Measurements from ENCODE around the gene CCDC178. TPM values are rescaled to one million over a fixed set of nuclear protein-coding genes. Genes with fewer than 3 reads are reported as not detected.

CCDC178 gene
- total RNA-seq, 3 donors from 2014 or later: not detected

GRCh38 chr18:32998285-32998684 lies 442.2 kb downstream of the CCDC178 start:
- no peaks in the 10 kb centered on the region for H3K36me3 ChIP-seq (ENCODE audit: low read depth)
- ATAC-seq (no peak), DNase-seq (no peak)
- H3K4me3 ChIP-seq: no peak overlapping the region
- intact Hi-C loops (cut with DNase I, micrococcal nuclease): no loop called here
- H3K4me1 ChIP-seq (ENCODE audit: low read depth): no peaks in the 10 kb centered on the region
- H3K9me3 ChIP-seq: no peaks in the 10 kb centered on the region
- TF ChIP-seq, protein P1, sequence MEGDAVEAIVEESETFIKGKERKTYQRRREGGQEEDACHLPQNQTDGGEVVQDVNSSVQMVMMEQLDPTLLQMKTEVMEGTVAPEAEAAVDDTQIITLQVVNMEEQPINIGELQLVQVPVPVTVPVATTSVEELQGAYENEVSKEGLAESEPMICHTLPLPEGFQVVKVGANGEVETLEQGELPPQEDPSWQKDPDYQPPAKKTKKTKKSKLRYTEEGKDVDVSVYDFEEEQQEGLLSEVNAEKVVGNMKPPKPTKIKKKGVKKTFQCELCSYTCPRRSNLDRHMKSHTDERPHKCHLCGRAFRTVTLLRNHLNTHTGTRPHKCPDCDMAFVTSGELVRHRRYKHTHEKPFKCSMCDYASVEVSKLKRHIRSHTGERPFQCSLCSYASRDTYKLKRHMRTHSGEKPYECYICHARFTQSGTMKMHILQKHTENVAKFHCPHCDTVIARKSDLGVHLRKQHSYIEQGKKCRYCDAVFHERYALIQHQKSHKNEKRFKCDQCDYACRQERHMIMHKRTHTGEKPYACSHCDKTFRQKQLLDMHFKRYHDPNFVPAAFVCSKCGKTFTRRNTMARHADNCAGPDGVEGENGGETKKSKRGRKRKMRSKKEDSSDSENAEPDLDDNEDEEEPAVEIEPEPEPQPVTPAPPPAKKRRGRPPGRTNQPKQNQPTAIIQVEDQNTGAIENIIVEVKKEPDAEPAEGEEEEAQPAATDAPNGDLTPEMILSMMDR (IDR thresholded peaks at IDR 0.05): no peak

DNA sequence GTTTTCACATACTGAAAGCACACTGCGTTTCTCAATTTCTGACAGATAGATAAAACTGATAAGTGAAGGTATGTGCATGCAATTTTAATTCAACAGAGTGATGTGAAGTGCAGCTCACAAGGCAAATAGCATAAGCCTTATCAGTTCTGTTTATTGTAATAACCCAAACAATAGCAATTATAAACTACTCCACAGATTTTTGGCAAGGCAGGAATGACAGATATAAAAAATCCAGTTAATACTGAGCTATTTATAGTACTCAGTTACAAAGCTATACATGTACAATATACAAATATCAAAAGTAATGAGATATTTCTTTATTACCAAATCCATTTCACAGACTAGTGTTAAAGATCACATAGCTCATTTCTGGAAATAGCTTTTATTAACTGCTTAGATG lies 456.8 kb downstream of the CCDC178 start:
- intact Hi-C loops (cut with DNase I, micrococcal nuclease): no loop called here
- DNase-seq (no peak), ATAC-seq (no peak)
- H3K4me1 ChIP-seq (ENCODE audit: low read depth): no peaks in the 10 kb centered on the region
- H3K9me3 ChIP-seq: no peaks in the 10 kb centered on the region
- no peak overlapping the region for H3K4me3 ChIP-seq
- H3K36me3 ChIP-seq (ENCODE audit: low read depth): no peaks in the 10 kb centered on the region
- TF ChIP-seq, protein P1 (IDR thresholded peaks at IDR 0.05): no peak

DNA sequence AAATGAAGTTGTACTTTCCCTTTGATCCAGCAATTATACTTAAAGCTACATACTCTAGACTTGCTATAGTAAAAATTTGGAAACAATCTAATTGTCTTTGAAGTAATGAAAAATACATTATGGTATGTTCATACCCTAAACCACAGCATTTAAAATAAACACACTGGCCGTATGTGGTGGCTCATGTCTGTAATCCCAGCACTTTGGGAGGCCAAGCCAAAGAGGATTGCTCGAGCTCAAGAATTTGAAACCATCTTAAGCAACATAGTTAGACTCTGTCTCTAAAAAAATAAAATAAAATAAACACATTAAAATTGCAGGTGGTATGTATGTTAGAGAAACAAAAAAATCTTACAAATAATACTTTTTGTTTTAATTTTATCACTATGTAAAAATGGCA lies 459.6 kb downstream of the CCDC178 start:
- Histone ChIP-seq H3K4me1 (ENCODE audit: low read depth) (no peaks in the 10 kb centered on the region), H3K9me3 (no peaks in the 10 kb centered on the region), H3K36me3 (ENCODE audit: low read depth) (no peaks in the 10 kb centered on the region), H3K4me3 (no peak overlapping the region)
- intact Hi-C loops (cut with DNase I, micrococcal nuclease): no loop called here
- TF ChIP-seq, protein P1 (IDR thresholded peaks at IDR 0.05): no peak
- DNase-seq: no peak
- no peak for ATAC-seq

DNA sequence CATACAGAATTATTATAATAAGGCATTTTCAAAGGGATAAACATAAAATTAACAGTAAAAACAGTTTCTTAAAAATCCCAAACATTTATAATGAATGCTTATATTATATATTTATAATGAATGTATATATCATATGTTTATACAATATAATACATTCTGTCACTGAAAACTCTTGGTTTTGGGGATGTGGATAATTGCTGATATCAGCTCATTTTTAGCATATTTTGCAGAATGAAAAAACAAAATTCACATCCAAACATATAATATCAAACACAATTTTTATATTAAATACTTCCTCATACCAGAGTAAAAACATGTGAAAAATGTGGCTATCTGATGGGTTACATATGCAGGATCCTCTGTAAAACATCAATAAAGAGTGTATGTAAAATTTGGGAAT lies 465.0 kb downstream of the CCDC178 start:
- DNase-seq (no peak), ATAC-seq (no peak)
- TF ChIP-seq, protein P1 (IDR thresholded peaks at IDR 0.05): no peak
- Histone ChIP-seq H3K9me3 (no peaks in the 10 kb centered on the region), H3K4me3 (no peak overlapping the region), H3K4me1 (ENCODE audit: low read depth) (no peaks in the 10 kb centered on the region), H3K36me3 (ENCODE audit: low read depth) (no peaks in the 10 kb centered on the region)
- intact Hi-C loops (cut with DNase I, micrococcal nuclease): no loop called here

GRCh38 chr18:32975163-32975436 lies 465.4 kb downstream of the CCDC178 start:
- TF ChIP-seq, protein P1 (IDR thresholded peaks at IDR 0.05): no peak
- DNase-seq: no peak
- no peaks in the 10 kb centered on the region for H3K9me3 ChIP-seq
- H3K36me3 ChIP-seq (ENCODE audit: low read depth): no peaks in the 10 kb centered on the region
- H3K4me3 ChIP-seq: no peak overlapping the region
- intact Hi-C loops (cut with DNase I, micrococcal nuclease): no loop called here
- no peaks in the 10 kb centered on the region for H3K4me1 ChIP-seq (ENCODE audit: low read depth)
- ATAC-seq: no peak

DNA sequence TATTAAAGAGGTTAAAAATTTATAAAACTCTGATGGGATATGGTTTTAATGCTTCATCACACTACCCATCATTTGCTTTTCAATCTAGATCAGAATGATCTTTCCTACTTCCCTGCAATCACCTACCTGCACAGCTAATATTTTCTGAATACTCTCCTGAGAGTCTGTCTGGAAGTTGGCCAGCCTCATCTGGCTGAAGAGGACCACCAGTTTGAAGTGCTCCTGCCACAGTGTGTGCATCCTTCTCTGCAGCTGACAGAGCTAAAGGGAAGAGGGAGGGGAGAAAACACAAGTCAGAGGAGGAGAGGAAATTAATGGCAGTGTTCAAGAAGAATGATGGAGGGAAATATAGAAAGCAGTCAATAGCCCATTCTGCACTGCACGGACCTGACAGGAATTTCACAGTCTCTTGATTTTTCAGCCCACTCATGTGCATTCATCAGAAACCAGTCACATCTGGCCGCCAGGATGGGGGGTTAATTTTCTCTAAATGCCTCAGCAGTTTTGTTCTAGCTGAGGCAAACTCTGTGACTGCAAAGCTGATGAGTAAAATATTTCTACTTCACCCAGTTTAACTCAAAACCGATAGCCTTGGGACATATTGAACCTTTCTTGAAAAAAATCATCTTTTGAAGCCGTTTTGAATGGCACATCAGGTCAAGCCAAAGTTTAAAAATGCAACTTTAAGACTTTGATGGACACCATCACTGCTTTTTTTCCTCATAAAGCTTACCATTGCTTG lies 465.9 kb downstream of the CCDC178 start:
- ATAC-seq (no peak), DNase-seq (no peak)
- H3K4me1 ChIP-seq (ENCODE audit: low read depth): no peaks in the 10 kb centered on the region
- no peaks in the 10 kb centered on the region for H3K36me3 ChIP-seq (ENCODE audit: low read depth)
- H3K9me3 ChIP-seq: no peaks in the 10 kb centered on the region
- TF ChIP-seq, protein P1 (IDR thresholded peaks at IDR 0.05): no peak
- intact Hi-C loops (cut with DNase I, micrococcal nuclease): no loop called here
- H3K4me3 ChIP-seq: no peak overlapping the region
